GM21825 (cell line): ENCODE data around the gene SP9.

Experiments used
- ATAC-seq: cut with Tn5 transposase; IDR thresholded peaks from one replicate; pipeline ENCODE4 v1.9.1; 2021; ENCODE audit warnings: mild to moderate bottlenecking, moderate library complexity; ENCODE audit not compliant: unreplicated experiment

Gene SP9

DNA sequence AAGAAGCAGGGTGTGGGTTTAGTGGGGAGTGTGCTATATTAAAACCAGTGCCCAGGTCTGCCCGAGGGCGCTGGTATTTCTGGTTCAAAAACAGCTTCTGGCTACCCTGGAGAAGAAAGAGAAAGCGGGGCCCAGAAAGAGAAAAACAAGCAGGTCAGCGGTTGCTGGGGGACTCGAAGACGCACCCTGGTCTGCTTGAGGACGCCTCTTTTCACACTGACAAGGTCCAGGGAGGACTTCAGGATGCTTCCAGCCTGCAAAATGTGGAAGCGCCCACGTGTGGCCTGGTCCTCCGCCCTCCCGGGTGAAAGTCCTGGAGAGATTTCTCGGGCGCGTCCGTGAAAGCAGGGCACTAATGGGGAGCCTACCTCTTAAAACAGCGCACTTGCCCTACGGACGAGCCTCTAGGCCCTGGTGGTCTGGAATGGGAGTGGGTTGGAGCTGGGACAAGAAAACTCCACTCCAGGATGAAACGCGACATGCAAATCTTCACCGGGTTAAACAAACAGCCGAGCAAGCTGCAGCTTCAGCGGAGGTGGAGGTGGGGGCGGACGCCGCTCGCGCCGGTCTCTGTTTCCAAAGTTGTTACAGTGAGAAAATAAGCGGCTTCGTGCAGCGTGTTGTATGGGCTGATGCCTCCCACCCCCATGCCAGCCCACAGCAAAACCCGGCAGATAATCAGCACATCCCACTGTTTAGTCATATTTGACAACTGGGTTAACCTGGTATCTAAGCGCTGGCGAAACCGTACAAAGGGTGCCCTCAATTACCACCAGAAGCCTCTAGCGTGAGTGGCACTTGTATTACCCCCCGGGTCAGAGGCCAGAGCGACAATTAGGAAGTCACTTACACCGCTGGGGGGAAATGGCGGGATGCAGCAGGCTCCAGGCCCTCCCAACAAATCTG is 1.1 kb upstream of the SP9 start:
- ATAC-seq = no peak

- ATAC-seq = no peak
Measured at GRCh38 chr2:174334278-174334715, 457 bp upstream of the SP9 start.

DNA sequence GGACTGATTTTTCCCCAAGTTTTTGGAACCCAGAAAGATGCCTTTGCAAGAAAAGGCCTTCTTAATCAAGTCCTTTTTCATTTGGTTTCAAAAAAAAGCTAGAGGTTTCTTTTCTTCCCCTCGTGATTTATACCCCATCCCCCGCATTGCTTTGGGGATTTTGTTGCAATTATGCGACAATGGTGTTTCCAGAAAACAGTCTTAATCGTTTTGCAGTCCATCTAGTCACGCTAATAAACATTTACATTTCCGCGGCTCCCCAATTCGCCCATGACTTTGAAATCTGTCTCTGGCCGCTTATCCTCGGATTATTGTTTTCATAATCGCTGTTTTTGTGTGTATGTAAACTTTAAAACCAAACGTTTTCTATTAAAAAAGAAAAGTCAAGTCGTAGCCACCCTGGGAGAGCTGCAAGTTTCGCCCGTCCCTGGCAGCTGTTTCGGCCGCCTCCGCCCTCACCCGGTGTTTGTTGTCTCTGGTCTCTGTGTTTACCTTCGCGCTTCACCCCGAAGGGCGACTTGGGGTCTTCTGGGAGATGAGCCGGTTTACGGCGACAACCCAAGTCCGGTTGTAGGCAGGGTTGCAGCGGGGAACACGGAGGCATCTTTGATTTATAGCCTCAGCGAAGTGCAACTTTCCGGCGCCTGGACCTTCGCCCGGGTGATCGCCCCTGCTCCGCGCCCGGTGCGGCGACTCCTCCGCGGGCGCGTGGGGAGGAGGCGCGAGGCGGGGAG is 667 bp downstream of the SP9 start:
- ATAC-seq = no peak

DNA sequence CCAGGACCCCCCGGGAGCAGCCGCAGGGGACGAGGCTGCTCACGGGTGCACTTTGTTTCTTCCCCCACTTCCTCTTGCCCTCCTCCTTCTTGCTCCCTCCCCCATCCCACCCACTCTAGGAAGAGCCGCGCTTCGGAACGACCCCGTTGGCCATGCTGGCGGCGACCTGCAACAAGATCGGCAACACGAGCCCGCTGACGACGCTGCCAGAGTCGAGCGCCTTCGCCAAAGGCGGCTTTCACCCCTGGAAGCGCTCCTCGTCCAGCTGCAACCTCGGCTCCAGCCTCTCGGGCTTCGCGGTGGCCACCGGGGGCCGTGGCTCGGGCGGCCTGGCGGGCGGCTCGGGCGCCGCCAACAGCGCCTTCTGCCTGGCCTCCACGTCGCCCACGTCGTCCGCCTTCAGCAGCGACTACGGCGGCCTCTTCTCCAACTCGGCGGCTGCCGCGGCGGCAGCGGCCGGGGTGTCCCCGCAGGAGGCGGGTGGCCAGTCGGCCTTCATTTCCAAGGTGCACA is 1.3 kb downstream of the SP9 start:
- no peak for ATAC-seq

GRCh38 chr2:174336501-174337336 is 2.0 kb downstream of the SP9 start:
- no peak for ATAC-seq

GRCh38 chr2:174337337-174338146 is 2.8 kb downstream of the SP9 start:
- no peak for ATAC-seq

DNA sequence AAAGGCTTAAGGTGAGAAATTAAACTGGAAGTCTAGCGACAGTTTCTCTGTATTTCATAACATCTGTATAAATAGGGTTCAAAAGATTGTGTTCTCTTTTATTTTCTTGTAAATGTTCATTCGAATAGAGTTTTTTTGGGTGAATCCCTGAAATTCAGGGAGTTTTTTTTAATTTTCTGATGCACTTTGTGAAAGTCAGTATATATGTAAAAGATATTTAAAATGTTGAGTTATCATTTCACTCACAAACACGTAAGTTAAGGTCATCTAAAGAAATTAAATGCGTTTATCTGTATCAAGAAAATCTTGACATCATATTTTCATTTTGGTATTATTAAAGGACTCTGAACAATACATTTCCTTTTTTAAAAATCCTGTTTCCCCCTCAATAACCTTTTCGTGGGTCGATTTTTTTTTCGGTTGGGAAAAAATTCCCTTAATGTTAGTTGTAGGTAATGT is 3.4 kb downstream of the SP9 start:
- no peak for ATAC-seq

DNA sequence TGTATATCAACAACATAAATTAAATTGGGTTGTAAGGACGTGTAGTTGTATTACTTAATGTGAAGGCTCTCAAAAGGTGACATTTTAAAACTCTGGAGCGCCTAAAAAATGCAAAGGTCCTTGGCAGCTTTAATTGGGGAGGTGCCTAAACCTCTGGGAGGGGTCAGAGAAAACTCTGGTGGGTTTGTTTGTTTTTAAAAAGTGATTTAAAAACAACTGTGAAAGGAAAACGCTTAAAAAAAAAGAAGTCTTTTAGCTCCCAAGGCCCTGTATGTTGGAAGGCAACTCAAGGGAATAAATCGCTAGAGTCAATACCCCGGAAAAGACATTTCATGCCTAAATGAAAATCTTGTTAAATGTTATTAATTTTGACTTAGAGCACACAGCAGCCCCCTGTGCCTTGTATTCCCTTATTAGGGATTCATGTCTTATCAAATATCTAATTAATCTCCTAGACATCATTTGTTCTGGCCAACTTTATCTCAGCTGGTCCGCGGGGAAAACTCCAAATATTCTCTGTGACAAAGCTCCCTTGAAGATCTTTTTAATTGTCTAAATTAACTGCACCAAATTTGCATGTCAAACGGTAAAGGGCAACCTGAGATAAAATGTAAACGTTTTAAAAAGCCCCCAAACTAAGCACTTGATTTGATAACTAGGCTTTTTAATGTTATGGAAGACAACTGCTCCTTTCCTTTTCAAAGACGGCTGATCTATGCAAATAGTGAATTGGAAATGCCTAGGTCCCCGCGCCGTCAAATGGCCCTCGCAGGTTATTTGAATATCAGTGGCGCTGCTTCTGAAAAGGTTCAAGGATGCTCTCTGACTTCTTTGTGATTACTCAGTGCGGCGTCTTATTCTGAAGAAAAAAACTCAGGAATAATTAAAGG is 4.2 kb downstream of the SP9 start:
- no peak for ATAC-seq

GRCh38 chr2:174339561-174340399 is 5.0 kb downstream of the SP9 start:
- no peak for ATAC-seq

GRCh38 chr2:174340400-174341292 is 5.9 kb downstream of the SP9 start:
- ATAC-seq = no peak

GRCh38 chr2:174341293-174341994 is 6.7 kb downstream of the SP9 start:
- ATAC-seq = no peak

DNA sequence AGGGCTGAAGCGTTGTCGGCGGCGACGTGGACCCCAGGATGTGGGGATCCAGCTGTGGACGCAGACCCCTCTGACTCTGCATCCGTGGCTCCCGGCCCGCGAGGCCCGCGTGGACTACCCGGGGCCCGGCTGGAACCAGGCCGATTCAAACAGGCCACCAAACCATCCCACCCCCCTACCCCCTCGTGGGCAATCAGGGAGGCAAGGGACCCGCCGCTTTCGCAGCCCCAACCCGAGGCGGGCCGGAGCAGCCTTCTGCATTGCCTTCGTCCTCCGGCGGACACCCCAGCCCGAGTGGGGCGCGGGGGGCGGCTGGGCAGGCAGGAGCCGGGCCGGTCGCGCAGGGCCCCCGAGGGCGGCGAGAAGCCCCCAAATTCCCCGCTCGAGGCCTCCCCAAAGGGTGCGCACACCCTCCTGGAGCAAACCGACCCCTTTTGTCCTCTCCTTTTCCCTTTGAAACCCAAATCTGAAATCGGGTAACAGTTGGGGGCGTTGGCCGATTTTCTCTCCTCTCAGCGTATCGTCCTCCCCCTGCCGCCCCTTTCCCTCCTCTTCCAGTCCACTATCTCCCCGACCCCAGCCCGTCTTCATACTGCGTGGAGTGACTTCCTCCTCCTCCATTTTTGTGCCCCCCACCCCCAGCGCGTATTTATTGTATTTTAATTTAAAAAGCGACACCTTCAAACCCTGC is 7.4 kb downstream of the SP9 start:
- ATAC-seq = no peak

DNA sequence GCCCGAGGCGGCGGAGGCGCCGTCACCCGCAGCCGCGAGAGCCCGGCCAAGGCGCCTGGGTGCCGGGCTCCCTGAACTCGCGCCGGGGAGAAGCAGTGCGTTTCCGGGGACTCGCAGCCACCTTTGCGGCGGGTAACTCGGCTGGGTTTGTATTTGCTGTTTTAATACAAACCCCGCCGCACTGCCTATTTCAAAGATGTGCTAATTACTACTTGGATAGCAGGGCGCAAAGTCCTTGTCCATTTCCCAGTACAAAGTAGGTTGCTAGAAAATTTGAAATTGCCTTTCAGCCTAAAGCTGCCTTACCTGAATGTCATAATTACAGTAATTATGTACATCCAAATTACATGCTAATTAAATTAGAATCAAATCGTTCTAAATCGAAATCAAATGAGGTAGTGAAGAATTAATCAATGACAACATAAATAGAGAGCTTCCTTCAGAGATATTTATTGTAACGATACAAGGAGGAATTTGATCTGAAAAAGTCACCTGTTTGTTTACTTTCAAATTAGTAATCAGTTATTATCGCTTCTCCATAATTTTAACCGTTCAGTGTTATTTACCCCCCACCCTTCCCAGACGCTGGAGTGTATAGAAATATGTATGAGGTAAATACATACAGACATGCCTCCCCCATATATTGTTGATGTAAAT is 8.1 kb downstream of the SP9 start:
- no peak for ATAC-seq

- ATAC-seq = no peak
Measured at GRCh38 chr2:174343343-174343622, 8.5 kb downstream of the SP9 start.

DNA sequence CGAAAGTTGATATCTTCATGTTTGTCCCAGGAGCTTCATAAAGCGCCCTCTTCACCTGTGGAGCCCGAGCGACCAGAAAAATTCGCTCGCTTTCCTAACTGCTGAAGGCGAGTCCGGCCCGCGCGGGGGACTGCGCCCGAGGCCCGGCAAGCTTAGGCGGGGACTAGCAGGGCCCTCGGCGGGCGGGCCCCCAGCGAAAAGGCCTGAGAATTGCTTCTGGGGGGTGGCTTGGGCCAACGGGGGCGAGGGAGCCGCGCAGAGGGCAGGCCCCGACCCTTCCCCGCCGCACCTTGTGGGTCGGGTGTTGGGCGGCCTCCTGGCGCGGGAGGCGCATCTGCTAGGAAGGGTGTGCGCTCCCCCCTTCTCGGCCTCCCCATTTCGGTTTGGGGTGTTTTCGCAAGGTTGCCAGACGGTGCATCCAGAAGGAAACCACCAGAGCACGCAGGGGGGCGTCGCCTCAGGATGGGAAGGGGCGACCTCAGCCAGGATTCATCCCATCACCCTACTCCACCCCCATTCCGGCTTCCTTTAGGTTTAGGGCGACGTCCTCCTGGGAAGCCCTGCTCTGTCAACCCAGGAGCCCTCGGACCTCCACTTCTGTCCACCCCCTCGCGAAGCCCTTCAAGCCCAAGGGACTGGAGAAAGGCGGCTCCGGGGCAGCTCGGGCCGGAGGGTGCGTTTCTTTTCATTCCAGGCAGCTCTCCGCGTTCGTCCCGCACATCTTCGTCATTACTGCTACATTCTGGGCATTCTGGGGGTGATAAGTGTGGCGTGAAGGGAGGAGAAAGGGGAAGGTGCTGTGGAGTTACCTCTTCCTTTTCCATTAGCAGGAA is 9.1 kb downstream of the SP9 start:
- no peak for ATAC-seq
